ENCODE data around the gene MGME1.

MGME1 gene

GRCh38 chr20:18020931-18021330 is 52.1 kb downstream of the MGME1 start:
- no peak for DNase-seq (ENCODE audit: low spot score)

GRCh38 chr20:18024606-18025127 is 55.8 kb downstream of the MGME1 start:
- DNase-seq (ENCODE audit: low spot score), result no peak

GRCh38 chr20:18027011-18027410 is 58.2 kb downstream of the MGME1 start:
- peak; percentile 27 for DNase-seq (ENCODE audit: low spot score)

- no peak for DNase-seq (ENCODE audit: low spot score)
Observed at GRCh38 chr20:18030020-18030419, 61.2 kb downstream of the MGME1 start.

- DNase-seq (ENCODE audit: low spot score), result no peak
Observed at GRCh38 chr20:18031050-18031449, 62.2 kb downstream of the MGME1 start.

- DNase-seq (ENCODE audit: low spot score), result no peak
Observed at GRCh38 chr20:18031888-18032509, 63.2 kb downstream of the MGME1 start.

- DNase-seq (ENCODE audit: low spot score), result no peak
Observed at GRCh38 chr20:18032977-18033892, 64.4 kb downstream of the MGME1 start.

- no peak for DNase-seq (ENCODE audit: low spot score)
Observed at GRCh38 chr20:18034039-18034438, 65.2 kb downstream of the MGME1 start.

- no peak for DNase-seq (ENCODE audit: low spot score)
Observed at GRCh38 chr20:18039063-18039462, 70.2 kb downstream of the MGME1 start.
